GM23248 (cell line): ENCODE data around the gene LRRC52.

Experiments
- EZH2 ChIP-seq: fragments of 200-600 bp; sonication (generic); IDR thresholded peaks from 2 replicates; pipeline ENCODE4 v1.6.1; 2018; ENCODE audit warnings: antibody characterized with exemption, mild to moderate bottlenecking; ENCODE audit not compliant: insufficient read depth, poor library complexity, severe bottlenecking
- EZH2phosphoT487 ChIP-seq: fragments of 200-600 bp; sonication (generic); IDR thresholded peaks from 2 replicates; pipeline ENCODE4 v1.6.1; 2018; ENCODE audit warnings: antibody characterized with exemption, moderate library complexity, mild to moderate bottlenecking, low read depth; ENCODE audit not compliant: insufficient read depth

GRCh38 chr1:165603810-165604209 lies 60.0 kb downstream of the LRRC52 start:
- no peak for TF ChIP-seq EZH2phosphoT487
- TF ChIP-seq EZH2 = no peak
